ENCODE data around the gene S100A13. TPM values are rescaled to one million over a fixed set of nuclear protein-coding genes. Genes with fewer than 3 reads are reported as not detected.

The S100A13 gene
- 15.0 TPM for total RNA-seq

GRCh38 chr1:153626904-153627714 lies at the start of gene S100A13:
Gene S100A13, minus strand, starts transcription at chr1:153627505. Its CDS starts 1,033 bp downstream, at chr1:153626472.

DNA sequence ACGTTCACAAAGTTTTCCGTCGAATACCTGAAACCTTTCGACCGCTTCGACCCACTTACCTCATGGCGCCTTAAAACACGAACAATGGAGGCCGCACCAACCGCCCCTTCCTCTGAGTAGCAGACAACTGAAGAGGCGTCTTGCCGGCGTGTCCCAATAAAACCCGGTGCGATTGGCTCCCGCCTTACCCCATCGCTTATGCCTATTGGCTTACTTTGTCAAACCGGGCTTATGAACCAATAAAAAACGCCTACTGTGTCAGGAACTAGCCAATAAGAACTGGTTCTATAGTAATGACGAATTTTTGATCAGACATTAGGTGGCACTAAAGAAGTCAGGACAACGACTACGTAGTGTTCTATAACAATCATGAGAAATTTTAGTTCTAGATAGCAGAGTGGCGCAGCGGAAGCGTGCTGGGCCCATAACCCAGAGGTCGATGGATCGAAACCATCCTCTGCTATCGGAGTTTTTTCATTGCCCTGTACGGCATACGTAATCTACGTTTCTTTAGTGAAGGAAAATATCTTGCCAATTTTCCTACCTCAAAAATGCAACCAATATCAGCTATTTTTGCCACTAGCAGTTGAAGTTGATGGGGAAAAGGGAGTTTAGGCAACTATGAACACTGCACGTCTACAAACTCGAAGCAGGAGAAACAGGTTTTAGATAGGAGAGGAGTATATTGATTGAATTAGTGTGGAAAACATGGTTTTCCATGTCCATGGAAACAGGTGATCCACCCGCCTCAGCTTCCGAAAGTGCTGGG lies 43.7 kb upstream of the S100A13 start, which contains the start of gene ILF2:
ILF2 (minus strand) TSS at position 135 of the 769 bp plus-strand sequence; CDS start at position 64, 71 bp downstream.

DNA sequence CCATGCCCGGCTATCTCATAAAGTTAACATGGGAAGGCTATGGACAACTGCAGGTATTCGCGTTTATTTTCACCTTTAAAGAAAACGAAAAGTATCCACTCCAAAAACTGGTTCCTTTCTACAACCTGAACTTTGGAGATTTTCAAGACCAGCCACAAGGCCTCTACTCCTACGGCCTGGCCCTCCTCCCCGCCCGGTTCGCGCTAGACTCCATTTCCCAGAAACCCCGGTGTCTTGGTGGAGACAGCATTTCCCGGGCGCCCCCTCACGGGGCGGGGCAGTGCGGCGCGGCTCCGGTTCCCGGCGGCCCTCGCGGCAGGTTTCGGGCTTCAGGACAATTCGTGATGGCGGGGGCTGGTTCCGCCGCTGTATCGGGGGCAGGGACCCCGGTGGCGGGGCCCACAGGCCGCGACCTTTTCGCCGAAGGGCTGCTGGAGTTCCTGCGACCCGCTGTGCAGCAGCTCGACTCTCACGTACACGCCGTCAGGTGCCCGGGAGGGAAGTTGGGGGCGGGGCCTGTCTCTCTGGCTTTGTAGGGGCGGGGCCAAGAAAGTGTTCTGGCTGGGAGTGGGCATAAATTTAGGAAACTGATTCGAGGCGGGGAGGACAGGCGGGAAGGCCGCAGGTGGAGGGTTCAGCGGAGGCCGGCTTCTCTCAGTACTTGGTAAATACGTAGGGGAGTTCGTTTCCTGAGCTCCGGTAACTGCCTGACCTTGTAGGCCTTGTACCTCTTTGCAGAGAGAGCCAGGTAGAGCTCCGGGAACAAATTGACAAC lies 31.3 kb upstream of the S100A13 start, which contains the start of gene SNAPIN:
SNAPIN (plus strand) TSS at position 304 of the 775 bp plus-strand sequence; CDS start at position 345, 41 bp downstream.

DNA sequence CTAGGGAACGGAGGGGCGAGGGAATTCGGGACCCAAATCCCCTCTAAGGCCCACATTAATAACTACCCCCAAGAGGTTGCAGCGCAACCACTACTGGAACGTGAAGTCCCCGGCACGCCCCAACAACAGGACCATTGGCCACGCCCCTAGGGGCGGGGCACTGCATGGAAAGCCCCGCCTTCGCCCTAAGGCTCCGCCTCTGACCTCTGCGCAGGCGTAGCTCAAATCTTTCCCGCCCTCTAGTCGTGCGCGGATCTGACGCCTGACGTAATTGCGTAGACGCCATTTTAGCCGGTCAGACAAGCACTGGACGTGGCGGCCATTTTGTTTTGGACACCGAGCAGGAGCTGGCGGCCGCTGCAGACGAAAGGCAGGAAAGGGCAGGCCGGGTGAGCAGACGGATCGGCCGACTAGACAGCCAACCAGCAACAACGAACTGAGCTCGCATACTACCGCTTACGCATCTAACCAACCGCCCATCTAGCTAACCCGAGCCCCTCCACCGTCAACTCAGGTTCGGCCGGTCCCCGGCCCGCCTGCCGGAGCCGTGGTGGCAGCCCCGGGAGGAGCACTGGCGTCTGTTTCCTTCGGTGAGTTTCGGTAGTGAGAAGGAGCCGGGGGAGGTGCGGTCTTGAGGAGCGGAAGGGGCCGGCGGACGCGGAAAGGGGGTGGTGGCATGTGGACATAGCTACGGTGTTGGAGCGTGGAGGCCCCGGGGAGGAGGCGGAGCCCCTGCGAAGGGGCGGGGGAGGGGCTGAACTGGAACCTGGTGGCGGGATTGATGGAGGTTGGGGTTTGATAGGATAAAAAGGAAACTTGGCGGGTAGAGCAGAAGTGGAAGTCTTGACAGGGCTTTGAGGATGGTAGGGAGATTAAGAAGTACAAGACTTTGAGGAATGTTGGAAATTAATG lies 6.7 kb upstream of the S100A13 start, which contains the start of gene CHTOP:
CHTOP (plus strand) TSS at position 313 of the 912 bp plus-strand sequence. CDS start 2,523 bp downstream, outside the sequence.

DNA sequence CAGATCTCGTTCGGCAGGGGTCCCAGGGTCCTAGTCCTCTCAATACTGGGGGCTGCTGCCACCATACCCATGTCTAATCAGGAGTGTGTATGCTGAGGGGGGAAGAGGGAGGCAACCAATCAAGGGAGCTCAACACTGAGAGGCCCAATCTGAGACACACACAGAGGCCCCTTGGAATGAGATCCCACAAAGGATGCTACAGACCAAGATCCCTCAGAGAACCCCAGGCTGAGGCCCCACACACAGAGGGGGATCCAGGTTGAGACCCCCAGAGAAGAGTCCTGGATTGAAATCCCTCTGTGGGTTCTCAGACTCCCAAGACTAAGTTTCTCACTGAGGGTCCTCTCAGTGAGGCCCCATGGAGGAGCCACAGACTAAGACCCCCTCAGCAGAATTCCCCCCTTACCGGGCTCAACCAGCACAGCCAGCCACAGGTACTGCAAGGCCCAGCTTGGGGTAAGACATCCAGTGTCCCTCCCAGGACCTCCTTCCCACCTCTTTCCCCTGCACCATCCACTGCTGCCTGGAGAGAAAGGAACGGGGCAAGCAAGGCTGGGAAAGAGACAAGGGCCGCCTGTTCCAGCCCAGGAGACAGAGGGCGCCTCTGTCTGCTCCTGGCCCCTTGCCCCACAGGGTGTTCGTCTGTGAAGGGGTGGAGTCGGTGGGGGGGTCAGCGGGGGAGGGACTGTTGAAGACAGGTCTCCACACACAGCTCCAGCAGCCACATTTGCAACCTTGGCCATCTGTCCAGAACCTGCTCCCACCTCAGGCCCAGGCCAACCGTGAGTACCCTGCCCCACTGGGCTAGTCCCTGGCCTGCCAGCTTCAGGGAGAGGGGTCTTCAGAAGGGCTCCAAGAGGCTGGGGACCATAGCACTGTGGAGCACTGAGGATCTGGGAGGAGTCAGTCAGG lies 666 bp upstream of the S100A13 start, which contains the start of gene S100A1:
S100A1 (plus strand) TSS at position 720 of the 912 bp plus-strand sequence. CDS start 2,088 bp downstream, outside the sequence.

GRCh38 chr1:153616144-153616916 lies 11.0 kb downstream of the S100A13 start, which contains the start of gene S100A14:
Gene S100A14, minus strand, starts transcription at chr1:153616325. Its CDS starts 467 bp downstream, at chr1:153615858.

GRCh38 chr1:153612755-153613331 lies 14.5 kb downstream of the S100A13 start, which contains the start of gene S100A16:
Gene S100A16, minus strand, starts transcription at chr1:153613137. Its CDS starts 4,986 bp downstream, at chr1:153608151.

Other genes starting within 250 kb of the S100A13 start
- gene S100A8, start 236.4 kb downstream of the S100A13 start, total RNA-seq = 13.1 TPM
- gene S100A7A, start 211.0 kb downstream of the S100A13 start, total RNA-seq = not detected
- gene S100A7, start 166.9 kb downstream of the S100A13 start, total RNA-seq = not detected
- gene S100A6, start 91.5 kb downstream of the S100A13 start, total RNA-seq = 51.7 TPM
- gene S100A5, start 86.6 kb downstream of the S100A13 start, total RNA-seq = not detected
- 3.2 TPM for gene S100A4, start 81.7 kb downstream of the S100A13 start, total RNA-seq
- gene S100A3, start 78.2 kb downstream of the S100A13 start, total RNA-seq = not detected
- gene S100A2, start 61.7 kb downstream of the S100A13 start, total RNA-seq = not detected
- 48.0 TPM for gene S100A16, start 14.4 kb downstream of the S100A13 start, total RNA-seq
- not detected for gene S100A14, start 11.2 kb downstream of the S100A13 start, total RNA-seq
- gene S100A1, start 929 bp upstream of the S100A13 start, total RNA-seq = 2.1 TPM
- 68.7 TPM for gene CHTOP, start 6.6 kb upstream of the S100A13 start, total RNA-seq
- 53.3 TPM for gene SNAPIN, start 31.2 kb upstream of the S100A13 start, total RNA-seq
- 182 TPM for gene ILF2, start 43.5 kb upstream of the S100A13 start, total RNA-seq
- gene NPR1, start 51.2 kb upstream of the S100A13 start, total RNA-seq = 0.46 TPM
- 47.5 TPM for gene INTS3, start 100.5 kb upstream of the S100A13 start, total RNA-seq
- gene SLC27A3, start 147.9 kb upstream of the S100A13 start, total RNA-seq = 15.9 TPM